ENCODE data around the gene CCR5AS.
"Not testable (repeated sequence)": the region's sequence is repeated elsewhere in the genome, so short reads cannot be mapped to it uniquely, and the experiment has no call there.

The CCR5AS gene

DNA sequence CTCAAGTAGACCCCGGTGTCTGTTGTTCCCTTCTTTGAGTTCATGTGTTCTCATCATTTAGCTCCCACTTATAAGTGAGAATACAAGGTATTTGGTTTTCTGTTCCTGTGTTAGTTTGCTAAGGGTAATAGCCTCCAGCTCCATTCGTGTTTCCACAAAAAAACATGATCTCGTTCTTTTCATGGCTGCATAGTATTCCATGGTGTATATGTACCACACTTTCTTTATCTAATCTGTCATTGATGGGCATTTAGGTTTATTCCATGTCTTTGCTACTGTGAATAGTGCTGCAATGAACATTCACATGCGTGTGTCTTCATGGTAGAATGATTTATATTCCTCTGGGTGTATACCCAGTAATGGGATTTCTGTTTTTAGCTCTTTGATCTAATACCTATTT lies 4.0 kb downstream of the CCR5AS start:
- DNase-seq: not testable (repeated sequence)

DNA sequence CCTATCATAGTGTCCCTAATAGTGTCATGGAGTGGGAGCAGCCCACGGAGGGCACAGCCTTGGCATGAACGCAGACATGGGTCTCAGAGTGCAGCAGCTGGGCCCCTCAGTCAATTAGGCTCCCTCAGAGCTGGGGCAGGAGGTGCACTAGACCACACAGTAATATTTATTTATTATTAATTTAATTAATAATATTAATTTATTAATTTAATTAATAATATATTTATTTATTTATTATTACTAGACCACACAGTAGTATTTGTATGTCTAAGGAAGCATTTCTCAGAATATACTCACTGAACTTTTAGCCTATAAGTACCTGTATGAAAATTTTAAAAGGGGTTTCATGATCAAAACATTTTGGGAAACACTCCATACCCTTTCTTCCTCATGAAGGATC lies 5.3 kb downstream of the CCR5AS start:
- no peak for DNase-seq

DNA sequence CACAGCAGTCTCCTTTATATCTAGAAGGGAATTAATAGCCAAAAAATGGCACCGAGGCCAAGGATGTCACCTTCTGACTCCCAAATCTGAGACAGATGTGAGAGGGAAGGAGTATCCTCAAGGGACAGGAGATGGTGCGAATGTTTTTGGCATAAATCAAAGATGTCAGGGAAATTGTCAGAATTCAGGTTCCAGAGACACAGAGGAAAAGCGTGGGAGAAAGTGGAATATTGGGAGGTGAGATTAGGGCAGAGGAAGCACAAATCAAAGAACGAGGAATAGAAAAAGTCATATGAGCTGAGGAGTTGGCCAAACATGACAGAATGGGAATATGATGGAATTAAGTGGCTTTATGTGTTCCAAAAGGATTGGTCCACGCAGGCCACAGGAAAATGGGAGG lies 6.0 kb downstream of the CCR5AS start:
- DNase-seq: no peak

DNA sequence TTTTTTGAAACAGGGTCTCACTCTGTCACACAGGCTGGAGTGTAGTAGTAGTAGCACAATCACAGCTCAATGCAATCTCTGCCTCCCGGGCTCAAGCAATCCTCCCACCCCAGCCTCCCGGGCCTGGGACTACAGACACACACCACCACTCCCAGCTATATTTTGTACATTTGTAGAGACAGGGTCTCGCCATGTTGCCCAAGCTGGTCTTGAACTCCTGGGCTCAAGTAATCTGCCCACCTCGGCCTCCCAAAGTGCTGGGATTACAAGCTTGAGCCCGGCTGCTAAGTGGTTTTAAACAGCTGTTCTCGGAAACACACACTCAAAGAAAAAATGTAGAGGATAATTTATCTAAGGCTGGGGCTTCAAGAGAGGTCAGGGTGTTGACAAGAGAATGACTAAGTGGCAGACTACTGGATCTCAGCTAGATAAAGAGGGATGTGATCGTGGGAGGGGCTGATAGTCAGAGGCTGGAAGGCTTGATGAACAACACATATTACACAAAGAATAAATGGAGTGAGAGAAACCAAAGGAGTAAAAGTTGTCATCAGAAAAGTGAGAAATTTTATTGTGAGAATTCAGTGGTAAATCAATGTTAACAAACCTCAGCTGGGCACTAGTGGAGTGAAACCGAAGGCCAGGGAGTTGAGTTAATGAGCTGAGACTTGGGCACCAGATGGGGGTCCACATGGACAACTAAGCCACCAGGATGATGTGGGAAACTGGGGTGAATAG lies 6.7 kb downstream of the CCR5AS start:
- DNase-seq: no peak

DNA sequence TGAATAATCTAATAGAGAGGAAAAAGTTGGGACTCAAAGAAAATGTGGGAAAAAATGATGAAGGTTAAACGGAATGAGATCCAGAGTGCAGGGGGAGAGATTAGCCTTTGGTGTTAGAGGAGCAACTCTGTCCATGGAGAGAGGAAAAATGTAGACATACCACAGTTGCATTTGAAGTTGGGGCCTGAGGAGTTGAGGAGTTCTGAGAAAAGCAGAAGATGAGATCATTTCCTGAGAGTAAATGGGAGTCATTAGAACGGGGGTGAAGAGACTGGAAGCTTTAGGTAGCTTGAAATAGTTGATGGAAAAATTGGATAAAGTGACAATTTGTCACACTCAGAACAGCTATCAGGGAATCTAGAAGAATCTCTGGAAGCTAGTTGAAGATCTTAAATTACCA lies 7.3 kb downstream of the CCR5AS start:
- no peak for DNase-seq

DNA sequence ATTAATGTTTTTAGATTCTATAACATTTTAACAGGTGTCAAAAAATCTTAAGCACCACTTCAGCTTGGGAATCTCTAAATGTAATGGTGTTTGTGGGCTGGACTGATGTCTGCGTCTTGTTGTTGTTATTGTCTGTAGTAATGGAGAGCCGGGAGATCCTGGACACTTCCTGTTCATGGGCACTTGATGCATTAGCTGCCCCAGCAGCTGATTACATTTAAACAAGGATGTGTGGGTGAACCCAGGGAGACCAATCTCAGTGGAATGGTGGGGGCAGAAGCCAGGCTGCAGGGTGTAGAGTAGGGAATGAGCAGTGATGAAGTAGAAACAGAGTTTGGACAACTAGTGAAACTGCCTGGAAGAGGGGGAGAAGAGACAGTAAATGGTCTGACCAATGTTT lies 7.8 kb downstream of the CCR5AS start:
- DNase-seq: no peak

DNA sequence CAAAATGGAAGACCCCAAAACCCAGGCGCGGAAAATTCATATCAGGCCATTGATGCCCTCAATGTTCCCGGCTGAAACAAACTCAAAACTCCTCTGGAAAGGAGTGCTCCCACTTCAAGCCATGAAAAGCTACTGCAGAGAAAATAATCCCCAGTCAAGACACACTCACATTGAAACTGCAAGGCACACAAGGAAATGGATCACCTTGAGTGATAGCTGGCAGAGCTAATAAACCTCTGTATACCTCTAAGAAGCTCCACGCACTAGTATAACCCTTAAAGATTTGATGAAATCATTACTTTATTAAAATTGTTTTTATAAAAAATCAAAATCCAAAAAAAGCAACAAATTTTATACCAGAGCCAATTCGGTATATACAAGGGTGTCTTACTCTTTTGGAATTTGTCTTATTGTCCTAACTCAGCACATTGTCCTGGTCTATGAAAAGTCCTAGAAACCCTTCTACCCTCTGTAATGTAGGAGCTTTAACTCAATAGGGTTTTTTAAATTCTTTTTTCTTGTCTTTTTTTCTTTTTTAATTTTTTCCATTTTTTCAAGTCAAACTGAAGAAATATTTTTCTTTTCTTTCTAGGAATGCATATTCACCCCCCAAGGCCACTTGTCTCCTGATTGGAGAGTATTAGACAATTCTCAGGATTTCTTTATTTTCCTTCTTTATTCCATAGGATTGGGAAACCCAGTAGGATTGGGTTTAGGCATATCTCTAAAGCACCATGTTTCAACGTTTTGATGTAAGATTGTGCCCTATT lies 8.5 kb downstream of the CCR5AS start:
- DNase-seq: no peak

DNA sequence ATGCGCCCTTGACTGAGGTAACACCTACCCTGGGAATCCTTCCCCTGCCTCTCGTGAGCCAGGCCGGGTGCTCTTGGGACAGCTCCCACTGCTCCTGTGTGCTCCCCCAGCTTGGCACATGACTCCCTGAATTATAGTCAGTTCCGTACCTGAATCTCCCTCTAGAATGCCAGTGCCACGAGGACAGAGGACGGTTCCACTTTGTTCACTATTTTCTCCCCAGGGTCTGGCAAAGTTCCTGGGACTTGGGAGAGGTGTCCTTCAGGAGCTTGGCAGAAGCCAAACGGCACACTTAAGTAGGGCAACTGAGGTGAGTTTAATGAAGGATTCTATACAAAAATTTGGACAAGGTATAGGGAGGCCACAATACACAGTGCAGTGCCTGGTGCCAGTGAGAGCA lies 9.8 kb downstream of the CCR5AS start:
- no peak for DNase-seq

DNA sequence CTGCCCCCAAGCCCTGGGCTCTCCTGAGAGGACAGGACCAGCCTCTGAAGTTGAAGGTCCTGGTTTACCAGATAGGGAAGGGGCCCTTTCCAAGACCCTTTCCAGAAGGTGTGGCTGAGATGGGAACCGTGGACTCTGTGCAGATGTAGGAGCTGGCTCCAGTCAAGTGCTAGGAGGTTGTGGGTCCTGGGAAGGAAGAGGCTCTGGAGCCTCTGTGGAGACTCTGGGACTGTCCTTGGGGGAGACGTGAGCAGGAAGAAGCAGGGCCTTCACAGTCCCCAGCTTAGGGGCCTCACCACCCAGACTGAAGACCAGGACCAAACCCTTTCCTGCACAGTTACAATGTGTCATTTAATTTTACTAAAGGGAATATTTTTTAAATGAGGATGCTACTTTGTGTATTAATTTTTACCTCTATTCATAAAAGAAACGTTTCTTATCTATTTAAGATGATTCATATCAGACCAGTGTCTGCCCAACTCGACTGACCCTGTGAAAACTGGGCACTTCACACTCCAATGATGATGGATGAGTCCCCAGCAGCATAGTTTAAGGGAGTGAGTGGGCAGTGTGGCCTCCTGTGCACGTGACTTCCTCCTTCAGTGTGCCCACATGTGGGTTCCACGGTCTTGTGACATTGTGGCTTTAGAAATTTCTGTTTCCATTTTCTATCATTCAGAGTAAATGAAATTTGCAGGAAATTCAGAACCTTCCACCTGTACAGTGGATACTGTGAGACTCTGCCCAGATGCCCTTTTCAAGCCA lies 10.9 kb downstream of the CCR5AS start:
- no peak for DNase-seq

DNA sequence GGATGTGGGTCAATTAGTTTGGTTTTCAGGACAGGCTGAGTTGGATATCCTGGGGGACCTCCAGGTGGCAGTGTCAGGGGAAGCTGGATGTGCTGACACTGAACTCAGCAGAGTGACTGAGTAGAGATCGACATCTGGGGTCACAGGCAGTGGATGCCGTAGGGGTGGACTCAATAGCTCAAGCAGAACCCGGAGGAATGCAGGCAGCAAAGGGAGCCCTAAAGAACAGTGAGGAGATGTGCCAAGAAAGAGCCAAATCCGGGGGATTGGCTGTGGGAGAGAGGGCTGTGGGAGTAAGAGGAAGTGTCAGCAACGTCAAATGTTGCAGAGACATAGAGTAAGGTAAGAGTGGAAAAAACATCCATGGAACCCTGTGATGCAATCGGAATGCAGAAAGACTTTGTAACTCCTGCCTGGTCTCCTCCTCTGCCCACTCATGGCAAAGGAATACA lies 11.6 kb downstream of the CCR5AS start:
- DNase-seq: no peak

DNA sequence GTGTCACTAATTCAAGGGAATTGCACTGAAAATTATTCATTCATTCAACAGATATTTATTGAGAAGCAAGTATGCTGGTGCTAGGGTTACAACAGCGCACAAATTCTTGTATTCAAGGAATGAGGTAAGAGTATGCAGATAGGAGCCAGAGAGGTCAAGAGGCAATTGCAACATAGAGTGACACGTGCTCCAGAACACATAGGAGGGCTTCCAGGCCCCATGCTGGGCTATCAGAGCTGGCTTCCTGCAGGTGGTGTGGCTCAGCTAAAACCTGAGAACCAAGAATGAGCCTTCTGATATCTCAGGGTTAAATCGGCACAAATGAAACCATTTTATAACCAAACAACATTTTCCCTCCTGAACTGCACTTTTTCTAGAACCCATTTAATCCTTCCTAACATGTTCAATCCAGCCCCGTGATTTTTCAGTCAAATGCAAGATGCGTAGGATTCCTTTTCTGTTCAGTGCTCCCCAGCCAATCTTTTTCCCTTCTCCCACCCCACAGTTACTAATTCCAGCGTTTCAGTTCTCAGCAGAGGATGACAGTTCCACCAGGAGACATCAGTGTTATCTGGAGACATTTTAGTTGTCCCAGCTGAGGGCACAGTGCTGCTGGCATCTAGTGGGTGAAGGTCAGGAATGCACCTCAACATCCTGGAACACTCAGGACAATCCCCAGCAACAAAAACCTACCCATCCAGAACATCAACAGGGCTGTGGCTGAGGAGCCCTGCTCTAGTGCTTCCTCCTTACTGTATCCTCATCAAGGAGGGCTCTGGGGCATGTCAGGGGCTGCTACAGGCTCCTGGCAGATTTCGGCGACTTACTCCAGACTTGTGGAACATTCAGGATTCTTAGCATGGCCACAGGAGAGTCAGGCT lies 13.1 kb downstream of the CCR5AS start:
- no peak for DNase-seq

DNA sequence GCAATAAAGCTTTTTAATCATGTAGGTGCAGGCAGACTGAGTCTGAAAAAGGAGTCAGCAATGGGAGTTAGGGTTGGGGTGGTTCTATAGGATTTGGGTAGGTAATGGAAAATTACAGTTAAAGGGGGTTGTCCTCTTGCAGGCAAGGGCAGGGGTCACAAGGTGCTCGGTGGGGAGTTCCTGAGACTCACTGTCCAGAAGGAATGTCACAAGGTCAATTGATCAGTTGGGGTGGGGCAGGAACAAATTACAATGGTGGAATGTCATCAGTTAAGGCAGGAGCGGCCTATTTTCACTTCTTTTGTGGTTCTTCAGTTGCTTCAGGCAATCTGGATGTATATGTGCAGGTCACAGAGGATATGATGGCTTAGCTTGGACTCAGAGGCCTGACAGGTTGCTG lies 13.9 kb downstream of the CCR5AS start:
- DNase-seq: no peak

DNA sequence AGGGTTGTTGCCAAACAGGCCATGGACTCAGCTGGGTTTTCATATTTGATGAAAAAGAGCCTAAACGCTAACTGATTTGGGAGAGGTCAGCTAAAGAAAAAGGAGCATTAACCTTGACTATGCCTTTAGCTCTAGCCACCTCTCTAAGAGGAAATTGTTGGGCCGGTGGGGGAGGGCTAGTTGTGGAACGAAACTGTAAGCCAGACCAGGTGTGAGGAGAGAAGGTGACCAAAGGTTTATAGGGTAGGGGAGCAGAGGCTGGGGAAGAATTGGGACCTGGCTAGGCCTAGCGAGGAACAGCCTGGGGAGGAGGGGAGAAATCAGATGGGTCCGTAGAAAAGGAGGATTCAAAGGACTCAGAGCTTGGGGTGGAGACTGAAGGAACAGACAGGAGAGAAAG lies 15.3 kb downstream of the CCR5AS start:
- not testable (repeated sequence) for DNase-seq

DNA sequence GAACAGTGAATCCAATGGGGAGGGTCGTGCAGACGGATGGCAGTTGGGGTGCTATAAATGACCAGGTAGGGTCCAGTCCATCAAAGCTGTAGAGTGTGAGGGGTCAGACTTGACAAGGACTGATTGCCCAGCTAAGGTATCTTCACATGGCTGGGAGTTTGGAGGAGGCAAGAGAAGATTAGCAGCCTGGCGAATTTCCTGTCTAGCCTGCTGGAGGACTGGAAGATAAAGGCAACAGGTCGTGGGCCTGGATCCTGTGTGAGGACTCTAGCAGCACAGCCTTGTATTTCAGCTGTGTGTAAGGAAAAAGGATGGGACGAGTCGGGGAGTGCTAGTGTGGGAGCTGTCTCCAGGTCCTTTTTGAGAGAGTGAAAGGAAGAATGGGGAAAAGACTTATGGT lies 17.6 kb downstream of the CCR5AS start:
- no peak for DNase-seq

DNA sequence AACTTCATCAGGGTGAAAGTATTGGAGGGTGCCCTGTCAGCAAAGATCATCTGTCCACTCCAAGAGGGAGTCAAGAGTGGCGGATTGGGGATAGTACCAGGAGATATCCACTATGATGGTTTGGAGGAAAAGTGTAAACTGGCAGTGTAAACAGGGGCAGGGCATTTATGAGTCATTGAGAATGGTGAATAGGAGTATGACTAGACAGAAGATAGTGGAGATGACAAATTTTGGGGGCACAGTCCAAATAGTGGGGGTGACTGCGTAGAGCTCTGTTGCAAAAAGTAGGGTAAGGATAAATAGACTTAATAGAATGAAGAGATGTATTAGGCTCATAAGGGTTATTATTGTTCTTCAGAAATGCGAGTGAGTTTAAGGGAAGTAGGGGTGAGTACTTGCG lies 18.0 kb downstream of the CCR5AS start:
- not testable (repeated sequence) for DNase-seq

DNA sequence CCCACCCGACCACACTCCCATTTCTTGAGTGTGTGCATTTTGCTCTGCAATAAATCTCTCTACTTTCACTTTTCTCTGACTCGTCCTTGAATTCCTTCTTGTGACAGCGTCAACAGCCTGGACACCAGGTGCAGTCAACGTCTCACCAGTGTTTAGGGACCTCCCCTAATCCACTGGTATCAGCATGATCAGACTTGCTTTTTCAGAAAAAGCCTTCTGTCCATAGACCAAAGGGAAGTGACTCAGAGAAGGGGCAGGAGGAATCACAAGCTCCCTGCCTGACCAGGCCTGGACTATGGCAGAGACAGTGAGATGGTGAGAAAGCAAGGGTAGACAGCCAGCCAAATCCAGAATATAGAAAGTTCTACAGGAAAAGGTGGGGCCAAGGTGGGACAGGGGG lies 20.7 kb downstream of the CCR5AS start:
- DNase-seq: peak in 1 of 14 donors; percentile 10

DNA sequence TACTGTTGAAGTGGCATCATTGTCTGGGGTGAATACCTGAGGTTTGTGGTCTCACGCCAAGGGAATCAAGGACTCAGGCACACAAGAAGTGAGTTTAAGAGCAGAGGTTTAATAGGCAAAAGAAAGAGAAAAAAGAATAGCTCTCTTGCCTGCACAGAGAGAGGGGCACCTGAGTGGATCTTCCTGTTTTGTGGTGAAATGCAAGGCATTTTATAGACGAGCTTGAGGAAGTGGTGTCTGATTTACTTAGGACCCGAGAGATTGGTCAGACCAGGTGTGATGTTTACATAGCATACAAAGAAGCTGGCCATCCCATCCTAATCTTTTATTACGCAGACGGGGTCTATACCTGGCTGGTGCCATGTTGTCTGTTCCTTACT lies 22.9 kb downstream of the CCR5AS start:
- no peak for DNase-seq

DNA sequence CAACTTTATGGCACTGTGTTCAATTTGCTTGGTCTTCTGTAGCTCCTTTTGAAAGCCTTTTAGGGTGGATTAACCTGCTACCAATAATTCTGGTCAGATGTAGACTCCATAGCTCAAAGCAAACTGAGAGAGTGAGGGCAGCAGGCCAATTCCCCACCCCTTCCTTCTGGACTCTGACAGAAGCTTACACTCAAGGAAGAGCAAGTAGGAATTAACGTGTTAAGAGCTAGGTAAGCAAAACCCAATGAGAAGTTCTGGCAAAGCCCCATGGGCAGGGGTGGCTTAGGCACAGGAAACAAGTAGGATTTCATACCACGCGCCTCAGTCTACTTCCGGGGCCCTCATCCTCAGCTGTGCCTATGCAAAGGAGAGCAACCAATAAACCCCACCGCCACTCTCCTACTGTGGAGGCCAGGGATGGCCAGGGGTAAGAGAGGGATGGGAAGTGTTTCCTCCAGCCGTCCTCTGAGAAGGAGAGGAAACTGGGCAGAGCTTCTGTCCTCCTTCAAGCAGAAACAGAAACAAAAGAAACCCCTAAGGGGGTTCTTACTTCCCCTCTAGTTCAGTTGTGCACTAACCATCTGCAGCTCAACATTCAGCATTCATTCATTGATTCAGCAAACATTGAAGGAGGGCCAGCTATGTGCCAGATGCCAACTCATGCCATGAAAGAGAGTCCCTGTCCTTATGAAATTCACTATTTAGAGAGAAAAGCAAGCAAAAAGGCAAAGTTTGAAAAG lies 23.5 kb downstream of the CCR5AS start:
- no peak for DNase-seq

DNA sequence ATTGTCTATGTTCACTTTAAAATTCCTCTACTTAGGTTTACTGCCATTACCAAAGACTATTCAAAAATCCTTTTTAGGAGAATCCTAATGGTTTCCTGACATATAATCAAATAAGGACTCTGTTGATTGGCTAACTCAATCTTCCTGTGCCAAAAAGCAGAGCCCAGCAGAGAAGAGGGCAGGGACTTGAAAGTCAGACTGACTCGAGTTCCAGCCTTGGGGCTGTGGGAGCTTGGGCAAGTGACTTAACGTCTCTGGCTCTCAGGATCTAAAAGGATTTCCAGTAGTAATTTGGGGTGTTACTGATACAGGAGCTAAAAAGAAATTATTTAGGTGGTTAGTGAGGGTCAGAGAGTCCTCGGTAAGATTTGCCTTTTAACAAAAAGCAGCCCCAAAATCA lies 25.2 kb downstream of the CCR5AS start:
- DNase-seq: no peak

DNA sequence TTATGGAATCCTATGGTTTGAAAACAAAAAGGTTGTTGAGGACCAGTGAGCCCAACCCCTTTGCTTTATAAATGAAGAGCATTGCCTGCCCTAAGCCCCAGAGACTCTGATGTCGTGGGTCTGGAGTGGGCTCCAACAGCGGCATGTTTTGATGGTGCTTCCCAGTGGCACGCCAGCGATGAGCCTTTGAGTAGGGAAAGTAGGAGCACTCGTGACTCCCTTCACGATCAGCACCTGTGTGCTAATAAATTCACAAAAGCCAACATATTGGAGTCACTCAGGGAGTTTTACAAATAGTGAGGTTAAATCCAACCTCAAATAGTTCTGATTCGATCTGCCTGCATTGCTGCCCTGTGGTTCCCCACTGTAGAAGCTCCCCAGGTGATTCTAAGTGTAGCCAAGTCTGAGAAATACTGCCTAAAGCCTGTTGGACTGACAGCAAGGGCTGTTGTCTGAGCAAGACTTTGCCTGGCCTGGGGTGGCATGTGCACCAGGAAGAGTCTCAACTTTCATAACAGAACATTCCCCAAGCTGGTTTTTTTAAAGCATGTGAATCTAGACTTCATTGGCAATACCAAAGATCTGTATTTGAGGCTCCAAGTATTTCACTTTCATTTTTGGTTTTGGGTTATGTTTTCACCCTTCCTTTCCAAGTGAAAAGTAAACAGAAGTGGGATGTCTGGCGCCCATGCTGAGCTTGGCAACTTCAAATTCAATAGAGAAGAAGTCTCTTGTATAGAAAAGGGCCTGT lies 26.2 kb downstream of the CCR5AS start:
- no peak for DNase-seq

DNA sequence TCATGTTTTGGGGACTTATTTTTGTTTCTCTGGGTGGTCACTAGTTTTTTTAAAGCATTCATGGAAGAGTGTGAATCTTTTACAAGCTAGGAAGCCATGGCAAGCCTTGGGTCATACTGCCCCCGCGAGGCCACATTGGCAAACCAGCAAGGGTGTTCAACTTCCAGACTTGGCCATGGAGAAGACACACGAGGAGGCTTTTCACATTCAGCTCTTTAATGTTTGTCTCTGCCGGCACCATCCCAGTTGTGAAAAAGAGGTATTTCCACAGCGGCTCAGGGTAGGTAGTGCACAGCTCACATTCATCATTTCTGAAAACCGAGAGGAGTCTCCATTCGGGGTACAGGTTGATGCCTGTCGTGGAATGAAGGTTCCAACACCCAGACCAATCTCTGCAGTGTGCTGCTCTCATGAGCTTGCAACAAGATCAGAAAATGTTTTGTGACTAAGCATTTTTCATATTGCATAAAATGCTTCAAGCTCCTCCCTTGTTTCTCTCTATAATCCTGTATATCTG lies 28.4 kb downstream of the CCR5AS start:
- DNase-seq: peak in 11 of 14 donors; percentile 9 to 45 (median 26)
